DMS 273 (cell line): ENCODE measurements around the gene RAB20.
"Not testable (repeated sequence)": the region's sequence is repeated elsewhere in the genome, so short reads cannot be mapped to it uniquely, and the experiment has no call there.

Experiments
- DNase-seq: peaks from one replicate; lab custom pipeline; 2025; ENCODE audit not compliant: unreplicated experiment; lab: John Stamatoyannopoulos, UW

RAB20 gene

DNA sequence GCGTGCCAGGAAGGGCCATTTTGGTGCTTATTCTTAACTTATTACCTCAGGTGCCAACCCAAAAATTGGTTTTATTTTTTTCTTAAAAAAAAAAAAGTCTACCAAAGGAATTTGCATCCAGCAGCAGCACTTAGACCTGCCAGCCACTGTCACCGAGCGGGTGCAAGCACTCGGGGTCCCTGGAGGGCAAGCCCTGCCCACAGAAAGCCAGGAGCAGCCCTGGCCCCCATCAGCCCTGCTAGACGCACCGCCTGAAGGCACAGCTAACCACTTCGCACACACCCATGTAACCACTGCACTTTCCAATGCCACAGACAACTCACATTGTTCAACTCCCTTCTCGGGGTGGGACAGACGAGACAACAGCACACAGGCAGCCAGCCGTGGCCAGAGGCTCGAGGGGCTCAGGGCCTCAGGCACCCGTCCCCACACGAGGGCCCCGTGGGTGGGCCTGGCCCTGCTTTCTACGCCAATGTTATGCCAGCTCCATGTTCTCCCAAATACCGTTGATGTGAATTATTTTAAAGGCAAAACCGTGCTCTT is 49.3 kb downstream of the RAB20 start:
- no peak for DNase-seq

GRCh38 chr13:110511509-110512181 is 49.9 kb downstream of the RAB20 start:
- DNase-seq = no peak

DNA sequence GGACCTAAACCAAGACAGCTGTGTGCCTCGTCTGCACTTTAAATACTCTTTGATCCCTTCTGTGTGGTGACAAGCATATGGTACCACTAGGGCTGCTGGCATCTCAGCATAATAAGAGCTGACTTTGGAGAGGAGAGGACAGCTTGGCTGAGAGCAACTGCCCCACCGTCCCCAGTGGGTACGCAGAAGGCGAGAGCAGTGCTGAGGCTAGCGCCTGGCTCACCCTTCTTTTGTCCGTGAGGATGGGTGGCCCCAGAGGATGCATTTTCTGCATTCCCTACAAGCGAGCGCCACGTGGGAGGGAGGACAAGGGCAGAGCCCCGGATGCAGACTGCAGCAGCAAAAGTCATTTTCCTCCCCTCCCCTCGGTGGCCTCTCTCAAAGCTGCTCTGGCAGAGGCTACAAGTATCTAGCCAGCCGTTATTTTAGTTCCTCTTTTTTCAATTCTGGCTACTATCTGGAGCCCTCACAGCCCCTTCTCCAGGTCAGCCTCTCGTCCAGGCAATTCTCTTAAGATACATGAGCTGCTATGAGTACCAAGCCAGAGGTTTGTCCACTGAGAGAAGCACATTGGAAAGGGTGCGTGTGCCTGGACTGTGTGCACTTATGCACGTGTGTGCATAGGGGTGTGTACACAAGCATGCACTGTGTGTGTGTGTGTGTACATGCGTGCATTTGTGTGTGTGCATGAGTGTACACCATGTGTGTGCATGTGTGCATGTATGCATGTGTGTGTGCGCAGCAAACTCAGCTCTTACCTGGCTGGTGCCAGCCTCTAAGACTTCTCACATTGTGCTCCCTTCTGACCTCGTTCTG is 51.3 kb downstream of the RAB20 start:
- no peak for DNase-seq

DNA sequence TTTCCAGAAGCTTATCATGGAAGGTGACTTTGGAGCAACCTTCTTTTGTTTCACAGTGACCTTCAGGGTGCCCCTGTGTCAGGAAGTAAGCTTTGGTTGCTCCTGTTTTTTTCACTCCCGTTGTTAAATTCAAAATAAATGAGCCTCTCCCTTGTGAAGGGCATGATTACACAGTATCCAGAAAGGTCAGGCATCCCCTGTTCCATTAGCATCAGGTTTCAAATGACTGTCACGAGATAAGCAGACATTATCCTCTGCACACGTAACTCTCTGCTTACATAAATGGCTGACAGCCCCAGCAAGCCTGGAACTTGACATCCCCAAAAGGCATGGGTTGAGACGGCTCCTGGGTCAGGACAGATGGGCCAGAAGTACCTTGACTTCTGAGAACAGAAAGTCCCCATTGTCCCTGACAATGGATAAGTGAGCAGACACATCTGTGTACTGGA is 52.0 kb downstream of the RAB20 start:
- DNase-seq = no peak

DNA sequence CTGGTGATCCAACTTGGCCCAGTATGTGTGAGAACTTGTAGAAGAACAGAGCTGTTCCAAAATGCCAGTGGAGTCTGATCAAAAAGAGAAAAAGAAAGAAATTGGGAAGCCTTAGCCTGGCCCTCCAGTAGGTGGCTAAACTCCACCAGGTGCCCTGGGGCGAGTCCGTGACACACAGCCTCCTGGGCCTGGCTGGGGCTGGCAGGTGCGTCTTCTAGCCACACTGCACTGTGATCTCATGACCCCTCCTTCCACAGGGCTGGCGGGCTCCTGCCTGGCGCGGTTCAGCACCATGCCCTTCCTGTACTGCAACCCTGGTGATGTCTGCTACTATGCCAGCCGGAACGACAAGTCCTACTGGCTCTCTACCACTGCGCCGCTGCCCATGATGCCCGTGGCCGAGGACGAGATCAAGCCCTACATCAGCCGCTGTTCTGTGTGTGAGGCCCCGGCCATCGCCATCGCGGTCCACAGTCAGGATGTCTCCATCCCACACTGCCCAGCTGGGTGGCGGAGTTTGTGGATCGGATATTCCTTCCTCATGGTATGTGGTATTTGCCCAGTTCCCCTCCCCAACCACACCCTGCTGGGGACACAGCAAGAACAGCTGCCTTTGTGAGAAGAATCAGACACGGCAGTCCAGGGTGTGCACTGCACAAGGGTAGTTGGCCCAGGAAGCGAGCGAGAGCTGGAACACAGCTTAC is 53.7 kb downstream of the RAB20 start:
- no peak for DNase-seq

DNA sequence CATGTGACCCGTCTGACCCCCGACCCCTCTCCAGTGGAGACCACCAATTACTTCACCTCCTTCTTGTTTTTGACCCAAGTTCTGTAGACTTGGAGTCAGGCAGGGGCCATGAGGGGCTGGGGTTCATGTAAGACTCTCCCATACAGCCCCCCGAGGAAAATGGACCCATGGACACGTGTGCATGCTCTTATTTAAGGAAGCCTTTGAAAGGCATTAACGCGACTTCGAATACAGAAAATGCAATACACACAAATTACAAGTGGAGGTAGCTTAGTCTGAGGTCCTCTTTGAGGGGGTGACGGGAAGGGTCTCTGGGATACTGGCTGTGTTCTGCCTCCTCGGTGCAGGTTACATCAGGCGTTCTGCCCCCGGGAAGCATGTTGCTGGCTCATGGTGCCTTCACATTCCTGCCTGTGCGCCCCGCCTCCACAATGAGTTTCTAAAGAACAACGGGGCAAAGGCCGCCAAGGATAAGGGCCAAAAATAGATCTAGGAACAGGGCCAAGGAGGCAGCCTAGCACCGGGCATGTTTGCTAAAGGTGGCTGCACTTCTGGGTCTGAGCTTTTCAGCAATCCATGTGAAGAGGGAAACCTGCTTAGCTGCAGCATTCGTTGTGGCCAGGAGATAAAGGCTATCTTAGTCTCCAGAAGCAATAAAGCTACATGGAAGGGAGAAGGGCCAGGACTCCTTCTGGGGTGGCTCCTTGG is 54.5 kb downstream of the RAB20 start:
- DNase-seq = peak; percentile 2

DNA sequence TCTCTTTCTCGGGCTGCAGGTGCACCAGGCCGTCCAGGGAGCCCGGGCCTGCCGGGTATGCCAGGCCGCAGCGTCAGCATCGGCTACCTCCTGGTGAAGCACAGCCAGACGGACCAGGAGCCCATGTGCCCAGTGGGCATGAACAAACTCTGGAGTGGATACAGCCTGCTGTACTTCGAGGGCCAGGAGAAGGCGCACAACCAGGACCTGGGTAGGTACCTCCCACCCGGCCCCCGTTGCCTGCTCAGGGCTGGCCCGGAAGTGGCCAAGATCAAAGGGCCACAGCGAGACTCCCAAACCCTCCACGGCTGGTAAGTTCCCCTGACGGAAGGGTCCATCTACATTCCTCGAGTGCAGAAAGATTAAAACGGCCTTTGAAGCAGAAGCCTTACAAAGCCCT is 55.1 kb downstream of the RAB20 start:
- DNase-seq = no peak

DNA sequence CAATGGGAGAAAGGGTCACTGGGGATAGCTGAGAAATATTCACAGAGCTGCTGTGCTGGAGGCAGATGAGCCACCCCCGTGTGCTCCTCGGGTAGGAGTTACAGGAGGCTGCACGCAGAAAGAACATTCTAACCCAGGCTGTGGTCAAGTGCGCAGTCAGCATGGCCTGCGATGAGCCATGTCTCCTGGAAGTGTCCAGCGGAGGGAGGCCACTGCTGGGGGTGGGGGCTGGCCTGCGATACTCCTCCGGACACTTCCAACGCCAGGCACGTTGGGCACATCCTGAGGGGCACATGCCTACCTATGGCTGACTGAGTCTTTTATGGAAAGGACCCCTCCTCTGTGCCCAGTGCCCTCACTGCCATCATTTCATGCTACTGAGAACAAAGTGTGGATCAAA is 55.9 kb downstream of the RAB20 start:
- DNase-seq = no peak

GRCh38 chr13:110503979-110504499 is 57.5 kb downstream of the RAB20 start:
- DNase-seq = no peak

GRCh38 chr13:110503037-110503901 is 58.3 kb downstream of the RAB20 start:
- no peak for DNase-seq

DNA sequence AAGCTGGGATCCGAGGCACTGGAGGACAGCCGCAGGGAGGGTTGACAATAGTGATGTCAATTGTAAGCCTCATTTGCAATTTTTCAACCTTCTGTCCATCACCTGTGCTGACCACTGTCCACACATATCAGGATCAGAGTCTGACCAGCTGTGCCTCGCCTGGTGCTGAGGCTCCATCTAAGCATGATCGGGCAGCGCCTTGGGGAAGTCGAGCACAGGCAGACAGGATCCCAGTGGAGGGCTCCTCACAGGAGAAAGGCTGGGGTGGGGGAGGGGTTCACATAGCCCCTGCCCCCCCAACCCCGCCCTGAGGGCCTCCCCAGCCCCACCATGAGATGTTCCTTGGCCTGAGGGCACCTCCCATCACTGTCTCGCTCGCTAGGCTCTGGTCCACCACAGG is 60.3 kb downstream of the RAB20 start:
- no peak for DNase-seq

GRCh38 chr13:110500341-110500740 is 61.2 kb downstream of the RAB20 start:
- no peak for DNase-seq

DNA sequence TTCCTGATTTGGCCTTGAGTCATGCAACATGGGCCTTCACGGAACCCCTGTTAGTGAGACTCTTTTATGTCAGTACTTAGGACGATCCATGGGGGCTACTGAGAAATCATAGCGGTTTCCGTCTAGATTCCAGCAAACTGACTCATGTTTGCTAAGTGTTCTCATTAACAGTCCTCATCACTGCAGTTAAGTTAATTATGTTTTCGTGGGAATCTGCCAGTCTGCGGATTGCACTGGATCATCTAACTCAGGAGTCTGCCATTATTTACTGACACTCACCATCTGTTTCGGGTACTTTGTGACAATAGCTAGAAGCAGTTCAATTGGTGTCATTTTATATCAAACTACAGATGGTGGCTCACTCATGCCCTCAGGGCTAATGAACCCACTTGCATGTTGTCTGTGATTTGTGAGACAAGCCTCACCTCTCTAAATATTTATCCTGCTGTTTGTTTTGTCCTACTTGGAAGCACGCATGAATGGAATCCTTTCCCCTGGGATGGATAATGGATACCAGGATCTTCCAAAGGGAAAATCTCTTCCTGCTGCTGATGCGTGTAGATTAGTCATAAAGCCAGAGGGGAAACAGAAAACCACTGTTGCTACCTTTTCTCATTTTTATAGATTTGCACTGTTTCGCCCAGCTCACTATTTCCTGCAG is 61.8 kb downstream of the RAB20 start:
- peak; percentile 43 for DNase-seq

GRCh38 chr13:110498765-110499164 is 62.8 kb downstream of the RAB20 start:
- DNase-seq = no peak

GRCh38 chr13:110498327-110498726 is 63.2 kb downstream of the RAB20 start:
- DNase-seq = no peak

- not testable (repeated sequence) for DNase-seq
Measured at GRCh38 chr13:110497896-110498295, 63.6 kb downstream of the RAB20 start.

GRCh38 chr13:110497003-110497402 is 64.5 kb downstream of the RAB20 start:
- DNase-seq = no peak

- DNase-seq = no peak
Measured at GRCh38 chr13:110496281-110496680, 65.2 kb downstream of the RAB20 start.

DNA sequence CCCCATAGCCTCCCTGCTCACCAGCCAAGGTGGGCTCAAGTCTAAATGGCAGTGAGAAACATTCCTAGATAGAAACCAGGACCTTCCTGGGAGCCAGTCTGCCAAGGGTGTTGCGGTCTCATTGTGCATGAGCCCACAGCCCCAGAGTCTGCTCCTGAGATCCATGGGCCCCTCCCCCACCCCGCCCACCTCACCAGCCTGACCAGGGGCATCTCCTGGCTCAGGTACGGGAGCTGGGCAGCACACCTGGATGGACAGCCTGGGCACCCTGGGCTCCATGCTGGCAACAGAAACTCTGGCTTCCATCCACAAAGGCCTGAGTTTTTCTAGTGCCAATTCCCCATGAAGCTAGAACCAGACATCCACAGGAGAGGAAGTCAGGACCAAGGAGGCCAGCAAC is 65.6 kb downstream of the RAB20 start:
- DNase-seq = no peak
